DND-41 (cell line): ENCODE data around the gene KBTBD4.
A peak's percentile ranks its signal among the peaks of the same experiment; 100 is the strongest.

Source experiments
- ATAC-seq: fragments of 200-7000 bp; cut with Tn5 transposase; 3 replicates; pipeline ENCODE4 v1.9.1; 2021; ENCODE audit warnings: low read depth; ENCODE audit not compliant: insufficient read depth
- DNase-seq: peaks from one replicate; pipeline ENCODE4 v3.0.0-alpha.2; 2020
- H2AFZ ChIP-seq: 2 replicates; pipeline ENCODE4 v1.6.0; 2012; ENCODE audit warnings: low read depth, low read length
- H3K27ac ChIP-seq: 2 replicates; pipeline ENCODE4 v1.5.1; 2012; ENCODE audit warnings: low read length, inconsistent platforms
- H3K27me3 ChIP-seq: fragments of 200-600 bp; sonication (generic); 2 replicates; pipeline ENCODE4 v1.6.0; 2012; ENCODE audit warnings: low read length, mild to moderate bottlenecking, inconsistent platforms; ENCODE audit not compliant: insufficient read depth, poor library complexity
- H3K36me3 ChIP-seq: 2 replicates; pipeline ENCODE4 v1.5.1; 2012; ENCODE audit warnings: low read length, inconsistent platforms; ENCODE audit not compliant: insufficient read depth
- H3K4me1 ChIP-seq: 2 replicates; pipeline ENCODE4 v1.5.1; 2012; ENCODE audit warnings: mild to moderate bottlenecking, low read length; ENCODE audit not compliant: insufficient read depth
- H3K4me2 ChIP-seq: 2 replicates; pipeline ENCODE4 v1.6.0; 2012; ENCODE audit warnings: mild to moderate bottlenecking, moderate library complexity, low read length, inconsistent platforms; ENCODE audit not compliant: insufficient read depth
- H3K4me3 ChIP-seq, 2 experiments: fragments of 200-600 bp in 1 of 2; shearing (Covaris generic) in 1 of 2; 2 replicates each; pipeline ENCODE4 v1.5.1; 2012 to 2016; ENCODE audit warnings: inconsistent platforms in 2 of 2, low read length in 2 of 2, mild to moderate bottlenecking in 2 of 2, low read depth in 1 of 2, moderate library complexity in 1 of 2
- H3K79me2 ChIP-seq: 2 replicates; pipeline ENCODE4 v1.6.0; 2012; ENCODE audit warnings: low read length, inconsistent platforms; ENCODE audit not compliant: insufficient read depth
- H3K9ac ChIP-seq: 2 replicates; pipeline ENCODE4 v1.6.0; 2012; ENCODE audit warnings: low read depth, mild to moderate bottlenecking, inconsistent platforms, low read length, moderate library complexity
- H3K9me3 ChIP-seq: 2 replicates; pipeline ENCODE4 v1.5.1; 2012; ENCODE audit warnings: low read length, moderate library complexity, mild to moderate bottlenecking, inconsistent platforms; ENCODE audit not compliant: insufficient read depth, severe bottlenecking
- H4K20me1 ChIP-seq: 2 replicates; pipeline ENCODE4 v1.6.0; 2012; ENCODE audit warnings: low read length; ENCODE audit not compliant: insufficient read depth
- EZH2 ChIP-seq: IDR thresholded peaks from 3 replicates; pipeline ENCODE4 v1.6.1; 2012; ENCODE audit warnings: borderline replicate concordance, low read depth, mild to moderate bottlenecking, moderate library complexity, low read length, inconsistent platforms; ENCODE audit not compliant: severe bottlenecking
- TF ChIP-seq, protein P1 (sequence below): IDR thresholded peaks from 2 replicates; pipeline ENCODE4 v1.5.1; 2012; ENCODE audit warnings: borderline replicate concordance, low read length, moderate library complexity, mild to moderate bottlenecking; ENCODE audit not compliant: poor library complexity, severe bottlenecking; ENCODE audit errors: extremely low read depth

KBTBD4 gene

DNA sequence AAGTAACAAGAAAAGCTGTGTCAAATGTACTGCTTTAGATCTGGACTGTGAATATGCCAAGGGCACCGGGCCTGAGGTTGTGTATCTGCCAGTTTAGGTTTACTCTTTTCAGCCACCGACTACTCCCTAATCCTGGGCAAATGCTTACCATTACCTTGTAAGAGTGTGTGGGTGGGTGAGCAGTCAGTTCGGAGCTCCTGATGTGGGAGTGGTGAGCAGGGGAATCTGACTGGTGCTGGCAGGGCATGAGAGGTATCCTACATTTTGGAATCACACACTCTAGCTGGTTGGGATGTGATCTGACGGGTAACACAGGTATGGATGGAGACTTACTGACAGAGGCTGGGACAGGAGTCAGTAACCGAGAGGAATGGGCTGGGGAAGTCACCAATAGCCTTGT, 5.1 kb upstream of the KBTBD4 start:
- no peaks in the 10 kb centered on the region for H3K9me3 ChIP-seq
- H3K9ac ChIP-seq, result no peak overlapping the region
- H3K27ac ChIP-seq, result no peak overlapping the region
- no peak for TF ChIP-seq EZH2
- TF ChIP-seq, protein P1, sequence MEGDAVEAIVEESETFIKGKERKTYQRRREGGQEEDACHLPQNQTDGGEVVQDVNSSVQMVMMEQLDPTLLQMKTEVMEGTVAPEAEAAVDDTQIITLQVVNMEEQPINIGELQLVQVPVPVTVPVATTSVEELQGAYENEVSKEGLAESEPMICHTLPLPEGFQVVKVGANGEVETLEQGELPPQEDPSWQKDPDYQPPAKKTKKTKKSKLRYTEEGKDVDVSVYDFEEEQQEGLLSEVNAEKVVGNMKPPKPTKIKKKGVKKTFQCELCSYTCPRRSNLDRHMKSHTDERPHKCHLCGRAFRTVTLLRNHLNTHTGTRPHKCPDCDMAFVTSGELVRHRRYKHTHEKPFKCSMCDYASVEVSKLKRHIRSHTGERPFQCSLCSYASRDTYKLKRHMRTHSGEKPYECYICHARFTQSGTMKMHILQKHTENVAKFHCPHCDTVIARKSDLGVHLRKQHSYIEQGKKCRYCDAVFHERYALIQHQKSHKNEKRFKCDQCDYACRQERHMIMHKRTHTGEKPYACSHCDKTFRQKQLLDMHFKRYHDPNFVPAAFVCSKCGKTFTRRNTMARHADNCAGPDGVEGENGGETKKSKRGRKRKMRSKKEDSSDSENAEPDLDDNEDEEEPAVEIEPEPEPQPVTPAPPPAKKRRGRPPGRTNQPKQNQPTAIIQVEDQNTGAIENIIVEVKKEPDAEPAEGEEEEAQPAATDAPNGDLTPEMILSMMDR, result no peak
- DNase-seq, result no peak
- no peak overlapping the region for H2AFZ ChIP-seq
- peaks cover 61% of the 10 kb centered on the region for H3K36me3 ChIP-seq
- peaks cover 30% of the 10 kb centered on the region for H3K79me2 ChIP-seq
- peaks cover 8% of the 10 kb centered on the region; the same call in 1 of the 2 replicates for H4K20me1 ChIP-seq
- H3K4me2 ChIP-seq, result no peak overlapping the region
- H3K27me3 ChIP-seq, result no peaks in the 10 kb centered on the region
- no peak overlapping the region for H3K4me3 ChIP-seq
- peaks cover 25% of the 10 kb centered on the region for H3K4me1 ChIP-seq
- no peak for ATAC-seq

DNA sequence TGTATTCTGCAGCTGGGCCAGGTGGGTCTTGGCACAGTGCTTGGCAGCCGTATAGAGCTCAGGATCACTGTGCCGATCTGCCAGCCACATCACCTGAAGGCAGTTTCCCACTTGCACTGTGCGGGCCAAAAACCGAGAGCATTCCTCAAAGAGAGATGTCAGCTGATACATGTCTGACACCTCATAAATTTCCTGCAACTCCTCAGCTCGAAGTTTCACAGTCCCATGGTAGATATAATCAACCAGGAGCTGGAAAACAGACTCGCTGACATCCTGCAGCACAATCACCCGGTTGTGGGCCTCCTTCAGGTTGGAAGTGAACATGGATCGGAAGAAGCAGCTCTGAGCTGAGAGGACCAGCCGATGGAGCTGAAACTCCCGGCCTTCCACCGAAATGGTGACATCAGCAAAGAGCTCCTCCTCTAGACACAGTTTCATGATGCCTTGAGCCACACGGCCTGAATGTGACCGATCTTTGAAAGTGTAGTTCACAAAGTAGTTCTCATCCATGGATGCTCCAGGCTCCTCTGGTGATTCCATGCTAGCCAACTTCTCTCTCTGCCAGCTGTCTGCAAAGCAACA, 1.2 kb downstream of the KBTBD4 start:
- no peak overlapping the region for H2AFZ ChIP-seq
- peaks cover 77% of the 10 kb centered on the region for H3K79me2 ChIP-seq
- H3K4me1 ChIP-seq, result peaks cover 44% of the 10 kb centered on the region
- H3K9ac ChIP-seq, result peak overlapping the region; percentile 89
- peak overlapping the region; percentile 89 to 95; a peak in 3 of 4 replicates for H3K4me3 ChIP-seq
- no peaks in the 10 kb centered on the region for H3K9me3 ChIP-seq
- peak overlapping the region; percentile 97 for H3K4me2 ChIP-seq
- peak overlapping the region; percentile 96; the same call in 1 of the 2 replicates for H3K27ac ChIP-seq
- peaks cover 10% of the 10 kb centered on the region; the same call in 1 of the 2 replicates for H4K20me1 ChIP-seq
- H3K36me3 ChIP-seq, result peaks cover 78% of the 10 kb centered on the region
- TF ChIP-seq, protein P1, result no peak
- no peak for TF ChIP-seq EZH2
- DNase-seq (no peak), ATAC-seq (no peak)
- no peaks in the 10 kb centered on the region for H3K27me3 ChIP-seq

DNA sequence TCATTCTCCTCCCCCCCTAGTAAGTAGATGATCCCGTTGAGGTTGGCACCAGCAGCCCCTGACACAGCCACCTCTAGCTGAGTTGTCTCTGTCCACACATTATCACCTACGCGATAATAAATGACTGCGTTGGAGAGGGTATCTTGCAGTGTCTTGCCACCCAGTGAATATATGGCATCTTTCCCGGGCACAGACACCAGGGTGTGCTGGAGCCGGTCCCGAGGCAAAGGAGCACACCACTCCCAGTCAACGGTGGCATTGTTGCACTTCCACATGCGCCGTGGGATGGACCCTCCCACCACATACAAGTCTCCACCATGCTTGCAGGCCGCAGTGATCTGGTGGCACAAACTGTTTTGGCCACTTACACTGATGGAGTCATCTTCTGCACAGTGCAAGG, 5.4 kb downstream of the KBTBD4 start:
- Histone ChIP-seq H3K9ac (no peak overlapping the region), H2AFZ (no peak overlapping the region), H3K36me3 (peaks cover 86% of the 10 kb centered on the region), H3K27me3 (no peaks in the 10 kb centered on the region), H3K4me1 (peaks cover 19% of the 10 kb centered on the region), H3K4me2 (0 out of 2 replicates have a peak overlapping the region, but pooled peaks have one; percentile 19), H3K79me2 (peaks cover 77% of the 10 kb centered on the region), H3K9me3 (no peaks in the 10 kb centered on the region), H3K27ac (no peak overlapping the region), H3K4me3 (no peak overlapping the region), H4K20me1 (peaks cover 13% of the 10 kb centered on the region; the same call in 1 of the 2 replicates)
- DNase-seq (no peak), ATAC-seq (no peak; the same call in 2 of the 3 replicates)
- TF ChIP-seq, protein P1, result no peak
- TF ChIP-seq EZH2, result no peak
